Activated CD4-positive, alpha-beta T cell treated with anti-CD3 and anti-CD28 coated beads, Interleukin-2, amount 50 U/mL, for 1 hour (primary cell): ENCODE data around the gene SNAI1.

Experiments used
- DNase-seq: peaks from one replicate; pipeline ENCODE4 v3.0.0-alpha.2; 2020

SNAI1 gene

DNA sequence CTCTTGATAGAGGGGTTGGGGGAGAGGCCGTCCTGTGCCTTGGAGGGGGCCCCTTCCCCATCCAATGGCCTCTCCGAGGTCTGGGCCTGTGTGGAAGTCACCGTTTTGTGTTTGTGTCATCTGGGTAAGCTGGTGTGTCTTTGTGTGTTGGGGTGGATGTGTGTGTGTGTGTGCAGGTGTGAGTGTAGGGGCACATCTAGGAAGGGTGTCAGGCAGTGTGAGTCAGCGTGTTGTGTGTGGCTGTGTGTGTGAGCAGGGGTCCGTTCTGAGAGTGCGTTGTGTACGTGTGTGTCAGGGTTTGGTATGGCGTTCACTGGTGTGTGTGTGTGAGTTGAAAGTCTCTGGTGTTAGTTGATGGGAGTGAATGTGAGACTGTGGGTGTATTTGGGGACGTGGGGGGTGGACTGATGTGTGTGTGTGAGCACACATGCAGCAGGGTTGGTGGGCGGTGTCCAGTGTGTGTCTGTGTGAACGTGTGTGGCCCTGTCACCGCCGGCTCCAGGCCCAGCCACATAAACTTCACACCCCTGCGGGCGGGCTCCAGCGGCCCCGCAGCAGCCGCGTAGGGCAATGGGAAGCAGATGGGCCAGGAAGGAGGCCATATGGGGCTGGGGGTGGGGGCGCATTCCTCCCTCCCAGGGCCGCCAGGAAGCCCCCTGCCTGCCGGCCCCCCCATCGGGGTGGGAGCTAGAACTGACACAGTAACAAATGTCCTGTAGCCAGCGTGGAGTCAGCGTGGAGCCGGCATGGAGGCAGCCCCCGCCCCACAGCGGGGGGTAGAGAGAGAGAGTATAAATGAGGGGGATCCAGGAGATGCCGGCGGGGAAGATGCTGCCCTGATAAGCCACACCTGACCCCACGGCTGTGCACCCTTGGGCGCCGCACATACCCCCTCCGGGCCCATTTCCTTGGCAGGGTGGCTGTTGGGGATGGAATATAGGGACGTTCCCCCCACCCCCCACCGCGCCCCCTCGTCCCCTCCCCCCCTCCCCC lies 32.1 kb downstream of the SNAI1 start:
- no peak for DNase-seq

DNA sequence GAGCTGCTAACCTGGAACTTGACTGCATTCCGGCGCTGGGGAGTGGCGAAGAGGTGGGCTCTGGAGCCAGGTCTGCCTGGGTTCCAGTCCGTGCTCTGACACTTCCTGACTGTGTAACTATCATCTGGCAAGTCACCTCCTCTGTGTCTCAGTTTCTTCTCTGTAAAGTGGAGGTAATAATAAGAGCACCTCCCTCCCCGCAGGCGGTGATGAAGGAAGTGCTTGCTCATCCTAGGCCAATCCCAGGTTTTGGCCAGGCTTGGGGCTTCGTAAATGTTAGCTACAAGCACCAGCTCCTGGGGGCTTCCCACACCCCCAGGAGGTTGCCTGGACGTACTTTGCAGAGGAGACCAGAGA lies 32.8 kb downstream of the SNAI1 start:
- no peak for DNase-seq

DNA sequence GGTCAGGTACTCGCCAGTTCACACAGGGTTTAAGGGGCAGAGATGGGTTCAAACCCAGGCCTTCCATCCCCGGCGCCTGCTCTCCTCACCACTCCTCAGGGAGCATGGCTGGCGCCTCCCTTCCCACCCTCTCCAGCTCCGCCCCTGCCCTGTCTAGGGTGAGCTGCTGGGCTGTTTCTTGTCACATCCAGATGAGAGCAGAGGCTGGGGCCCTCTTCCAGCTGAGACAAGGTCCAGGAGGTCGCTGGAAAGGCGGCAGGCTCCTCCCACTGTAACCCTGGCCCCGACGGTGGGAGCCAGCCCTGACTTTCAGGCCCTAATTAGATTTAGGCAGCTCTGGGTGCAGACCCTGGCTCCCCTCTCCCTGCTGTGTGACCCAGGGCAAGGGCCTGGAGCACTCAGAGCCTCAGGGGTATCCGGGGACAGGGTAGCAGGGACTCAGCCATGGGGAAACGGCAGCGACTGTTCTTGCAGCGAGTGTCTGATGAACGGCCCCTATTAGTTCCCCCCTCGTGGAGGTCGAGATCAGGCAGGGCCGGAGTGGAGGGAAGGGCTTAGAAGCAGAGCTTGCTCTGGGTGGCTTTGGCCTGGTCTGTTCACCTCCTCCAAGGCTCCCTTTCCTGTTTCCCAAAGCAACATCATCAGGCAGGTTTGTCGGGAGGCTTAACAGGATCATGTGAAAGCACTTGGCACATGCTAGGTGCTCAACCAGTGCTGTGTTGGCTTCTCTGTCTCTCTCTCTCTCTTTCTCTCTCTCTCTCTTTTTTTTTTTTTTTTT lies 33.4 kb downstream of the SNAI1 start:
- DNase-seq: no peak

DNA sequence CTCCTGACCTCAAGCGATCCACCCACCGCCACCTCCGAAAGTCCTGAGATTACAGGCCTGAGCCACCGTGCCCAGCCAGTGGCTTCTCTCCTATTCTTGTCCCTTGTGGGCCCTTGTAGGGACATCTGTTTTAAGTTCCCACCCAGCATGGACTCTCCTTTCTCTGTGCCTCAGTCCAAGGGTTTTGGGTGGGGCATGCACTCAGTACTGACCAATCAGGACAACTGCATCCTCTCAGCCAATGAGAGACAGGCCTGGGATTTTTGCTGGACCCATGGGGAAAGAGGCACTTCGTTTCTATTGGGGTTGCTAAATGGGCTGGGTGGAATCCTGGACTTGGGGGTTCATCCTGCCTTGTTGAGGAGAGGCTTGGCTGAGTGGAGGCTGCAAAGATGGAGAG lies 34.4 kb downstream of the SNAI1 start:
- no peak for DNase-seq

DNA sequence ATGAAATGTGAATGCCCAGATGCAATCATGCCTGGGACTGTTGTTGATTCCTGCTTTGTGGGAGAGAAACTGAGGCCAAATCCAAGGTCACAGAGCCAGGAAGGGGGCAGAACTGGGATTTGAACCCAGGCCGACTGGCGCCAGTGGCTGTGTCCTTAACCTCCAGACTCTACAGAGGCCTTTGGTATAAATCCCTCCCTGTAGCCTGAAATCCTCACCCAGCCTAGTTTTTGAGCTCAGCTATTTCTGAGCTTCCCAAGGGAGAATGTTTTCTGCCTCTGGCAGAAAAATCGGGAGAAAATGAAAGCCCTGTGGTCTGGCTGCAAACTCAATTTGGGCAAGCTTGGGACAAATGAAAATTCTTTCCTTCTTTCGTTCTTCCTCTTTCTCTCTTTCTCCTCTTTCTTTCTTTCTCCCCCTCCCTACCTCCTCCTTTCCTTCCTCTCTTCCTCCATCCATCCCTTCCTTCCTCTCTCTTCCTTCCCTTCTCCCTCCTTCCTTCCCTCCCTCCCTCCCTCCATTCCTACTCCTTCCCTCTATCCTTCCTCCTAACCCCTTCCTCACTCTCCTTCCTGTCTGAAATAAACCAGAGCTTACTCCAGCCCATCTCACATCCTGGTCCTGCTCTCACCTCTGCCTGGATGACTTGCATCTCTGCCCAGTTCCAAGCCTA lies 34.9 kb downstream of the SNAI1 start:
- no peak for DNase-seq

DNA sequence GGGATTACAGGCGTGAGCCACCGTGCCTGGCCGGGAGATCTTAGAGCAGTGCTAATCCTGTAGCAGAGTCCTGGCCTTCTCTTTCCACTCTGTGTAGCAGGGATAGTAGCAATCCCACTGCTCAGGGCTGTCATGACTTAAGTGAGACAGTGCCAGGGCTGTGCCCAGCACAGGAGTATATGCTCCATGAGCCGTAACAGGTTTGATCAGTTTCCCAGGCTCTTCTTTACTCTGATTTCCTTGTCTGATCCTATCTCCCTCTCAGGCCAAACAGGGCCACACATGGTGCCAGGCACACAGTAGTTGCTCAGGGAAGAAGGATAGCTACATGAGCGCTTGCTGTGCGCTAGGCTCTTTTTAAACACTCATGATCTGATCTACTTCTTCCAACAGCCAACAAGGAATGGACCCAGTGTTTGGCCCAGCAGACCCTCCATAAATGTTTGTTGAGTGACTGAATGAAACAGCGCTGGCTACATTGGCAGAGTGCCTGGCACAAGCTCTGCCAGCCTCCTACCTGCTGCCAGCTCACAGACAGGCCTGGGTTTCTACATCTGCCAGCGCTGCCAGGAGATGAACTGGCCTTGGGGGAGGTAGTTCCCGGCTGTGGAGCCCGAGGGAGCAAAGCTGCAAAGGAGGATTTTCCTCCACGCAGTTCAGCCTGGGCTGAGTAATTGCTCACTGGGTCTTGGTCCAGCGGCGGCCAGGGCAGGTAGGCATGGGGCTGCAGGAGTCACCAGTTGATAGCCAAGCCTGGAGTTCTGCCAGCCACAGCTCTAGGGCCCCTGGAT lies 36.9 kb downstream of the SNAI1 start:
- DNase-seq: no peak

DNA sequence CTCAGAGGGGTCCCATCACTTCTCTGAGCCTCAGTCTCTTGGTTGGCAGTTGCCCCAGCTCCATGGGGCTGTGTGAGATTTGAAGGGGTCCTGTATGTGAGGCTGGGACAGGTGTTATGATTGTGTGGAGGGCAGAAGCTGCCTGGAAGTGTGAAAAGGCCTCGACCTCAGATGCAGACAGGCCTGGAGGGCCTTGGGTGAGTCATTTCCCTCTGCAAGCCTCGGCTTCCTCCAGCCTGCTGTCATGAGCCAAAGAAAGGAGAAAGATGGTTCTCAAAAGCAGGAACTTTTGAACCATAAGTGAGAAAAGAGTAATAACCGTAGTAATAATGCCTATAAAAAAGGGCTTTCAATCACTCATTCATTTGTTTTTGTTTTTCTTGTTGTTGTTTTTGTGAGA lies 37.5 kb downstream of the SNAI1 start:
- no peak for DNase-seq

DNA sequence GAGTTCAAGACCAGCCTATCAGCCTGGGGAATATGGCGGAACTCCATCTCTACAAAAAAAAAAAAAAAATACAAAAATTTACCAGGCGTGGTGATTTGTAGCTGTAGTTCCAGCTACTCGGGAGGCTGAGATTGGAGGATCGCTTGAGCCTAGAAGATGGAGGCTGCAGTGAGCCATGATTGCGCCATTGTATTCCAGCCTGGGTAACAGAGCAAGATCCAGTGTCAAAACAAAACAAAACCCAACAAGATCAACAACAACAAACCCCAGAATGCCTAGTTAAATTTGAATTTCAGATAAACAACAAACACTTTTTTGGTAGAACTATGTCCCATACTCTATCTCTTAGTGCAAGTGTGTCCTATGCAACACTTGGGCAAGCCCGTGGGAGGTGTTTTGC lies 39.9 kb downstream of the SNAI1 start:
- DNase-seq: no peak

DNA sequence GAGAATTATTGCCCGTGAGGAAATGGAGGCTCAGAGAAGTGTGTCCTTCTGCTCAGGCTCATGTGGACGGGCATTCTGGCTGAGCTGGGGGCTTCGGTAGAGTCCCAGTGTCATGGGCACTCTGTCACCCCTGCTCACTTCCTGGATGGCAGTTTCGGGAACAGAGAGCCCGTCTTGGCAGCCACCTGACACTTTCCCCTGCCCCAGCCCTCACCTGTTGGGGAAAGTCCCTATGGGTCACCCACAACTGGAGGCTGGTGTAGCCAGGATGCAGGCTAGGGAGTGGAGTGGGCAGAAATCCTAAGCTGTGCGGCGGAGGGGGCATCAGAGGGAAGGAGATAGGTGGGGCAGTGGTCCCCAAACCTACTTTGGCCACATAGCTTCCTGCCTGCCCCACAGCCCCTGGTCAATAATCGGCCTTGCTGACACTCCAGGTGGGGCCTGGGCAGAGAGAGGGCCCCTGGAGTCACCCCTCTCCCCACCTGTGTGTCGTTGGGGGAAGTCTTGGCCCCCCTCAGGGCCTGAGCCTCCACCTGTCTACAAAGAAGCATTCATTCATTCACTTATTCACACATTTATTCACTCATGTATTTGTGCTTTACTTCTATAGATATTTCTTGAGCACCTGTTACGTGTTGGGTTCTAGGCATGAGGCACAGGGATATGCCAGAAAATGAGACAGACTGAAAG lies 40.5 kb downstream of the SNAI1 start:
- no peak for DNase-seq

DNA sequence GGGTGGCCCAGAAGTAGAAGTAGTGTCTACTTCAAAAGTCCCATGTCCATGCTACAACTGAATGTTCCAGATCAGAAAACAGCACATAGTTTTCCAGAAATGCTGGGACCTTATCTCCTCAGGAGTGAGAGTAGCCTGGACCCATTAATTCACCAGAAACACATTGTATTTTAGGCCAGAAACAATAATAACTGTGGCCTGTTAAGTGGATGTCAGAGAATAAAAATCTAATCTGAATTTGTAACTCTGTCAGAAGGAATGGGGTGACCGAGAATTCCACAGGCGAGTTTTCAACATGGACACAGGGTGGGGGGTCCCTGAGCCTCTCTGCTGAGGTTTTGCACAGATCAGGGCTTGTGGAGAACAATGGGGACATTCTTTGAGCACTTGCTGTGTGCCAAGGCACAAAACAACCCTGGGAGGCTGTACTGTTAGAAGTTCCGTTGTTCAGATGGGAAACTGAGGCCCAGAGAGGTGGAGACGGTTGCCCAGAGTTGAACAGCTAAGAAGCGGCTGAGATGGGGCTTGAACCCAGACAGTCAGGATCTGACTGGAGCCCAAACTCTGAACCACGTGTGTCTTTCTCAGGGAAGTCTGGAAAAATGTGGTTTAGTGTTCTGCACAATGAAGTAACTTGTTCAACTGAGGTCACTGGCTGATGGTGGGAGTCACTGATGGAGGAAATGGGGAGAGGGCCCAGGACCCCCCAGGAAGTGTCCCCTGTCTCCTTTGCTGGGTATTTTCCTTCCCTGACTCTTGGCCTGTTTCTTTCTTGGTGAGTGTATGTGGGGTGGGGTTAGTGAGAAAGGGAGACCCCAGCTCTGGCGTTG lies 44.2 kb downstream of the SNAI1 start:
- DNase-seq: no peak

DNA sequence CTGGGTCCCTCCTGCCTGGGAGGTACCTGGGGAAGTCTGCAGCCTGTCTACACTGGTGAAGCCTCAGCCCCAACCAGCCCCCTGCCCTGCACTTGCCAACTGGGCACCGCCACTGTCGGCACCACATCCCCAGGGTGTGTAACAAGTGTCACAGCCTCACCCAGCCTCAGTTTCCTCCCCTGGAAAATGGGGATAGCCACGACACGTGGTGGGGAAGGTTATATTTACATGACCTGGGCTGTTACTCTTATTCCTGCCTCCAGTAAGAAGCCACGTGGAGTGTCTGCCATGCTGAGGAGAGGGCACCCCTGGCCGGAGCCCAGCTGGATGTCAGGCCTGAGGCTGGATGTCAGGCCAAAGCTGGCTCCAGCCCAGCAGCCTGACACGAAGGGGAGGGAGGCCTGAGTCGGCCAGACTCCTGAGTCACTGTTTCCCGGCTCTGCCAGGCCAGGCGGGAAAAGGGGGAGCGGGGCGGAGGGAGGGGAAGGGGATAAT lies 44.9 kb downstream of the SNAI1 start:
- no peak for DNase-seq

DNA sequence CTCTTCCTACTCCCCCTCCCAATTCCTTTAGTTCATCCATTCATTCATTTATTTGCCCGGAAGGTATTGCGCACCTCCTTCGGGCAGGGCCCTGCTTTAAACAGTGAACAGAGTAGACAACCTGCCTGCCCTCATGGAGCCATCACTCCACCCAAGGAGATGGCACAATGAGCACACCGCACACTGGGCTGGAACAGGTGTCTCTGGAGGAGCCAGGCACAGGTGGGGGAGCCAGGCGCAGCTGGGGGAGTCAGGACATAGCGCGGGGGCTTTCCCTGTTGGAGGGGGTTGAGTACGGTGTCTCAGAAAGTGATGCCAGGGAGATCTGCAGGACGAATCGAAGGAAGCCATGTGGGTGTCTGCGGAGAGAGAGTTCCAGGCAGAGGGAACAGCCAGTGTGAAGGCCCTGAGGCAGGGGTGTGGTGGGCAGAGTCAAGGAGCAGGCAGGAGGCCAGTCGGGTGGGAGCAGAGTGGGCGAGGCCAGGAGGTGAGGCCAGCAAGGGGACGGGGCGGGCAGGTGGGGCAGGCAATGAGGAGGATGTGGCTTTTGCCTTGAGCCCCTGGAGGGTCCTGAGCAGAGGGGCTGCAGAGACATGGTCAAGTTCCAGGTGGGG lies 46.4 kb downstream of the SNAI1 start:
- DNase-seq: no peak

DNA sequence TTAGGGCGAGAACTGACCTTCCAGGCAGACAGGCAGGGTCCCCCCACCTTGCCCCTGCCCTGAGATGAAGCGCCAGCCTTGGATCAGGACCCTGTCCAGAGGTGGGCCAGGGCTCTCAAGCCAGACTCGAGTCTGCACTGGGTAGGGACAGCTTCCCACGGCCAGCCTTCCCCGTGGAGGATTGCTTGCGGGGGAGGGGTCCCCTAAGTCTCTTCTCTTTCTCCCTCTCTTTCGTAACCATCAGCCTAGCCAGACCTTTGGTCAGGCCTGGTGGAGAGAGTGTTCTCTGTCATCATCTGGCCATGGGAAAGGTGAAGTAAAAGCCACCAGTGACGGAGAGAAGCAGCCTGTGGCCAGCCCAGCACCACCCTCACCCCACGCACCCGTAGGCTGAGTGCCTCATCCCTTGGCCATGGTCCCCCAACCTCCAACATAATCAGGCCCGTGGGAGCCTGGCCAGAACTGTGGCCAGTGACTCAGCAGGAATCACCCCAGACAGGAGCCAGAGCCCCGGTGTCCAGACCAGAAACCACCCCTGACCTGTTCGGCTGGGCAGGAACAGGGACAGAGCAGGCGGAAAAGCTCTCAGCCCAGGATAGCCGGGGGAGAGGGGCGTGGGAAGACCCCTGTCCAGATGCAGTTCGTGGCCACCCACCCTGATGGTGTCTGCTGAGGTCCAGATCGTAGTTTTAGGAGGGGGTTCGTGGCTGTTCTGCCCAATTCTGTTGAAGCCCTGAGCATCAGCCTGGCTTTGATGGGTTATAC lies 47.1 kb downstream of the SNAI1 start:
- no peak for DNase-seq

DNA sequence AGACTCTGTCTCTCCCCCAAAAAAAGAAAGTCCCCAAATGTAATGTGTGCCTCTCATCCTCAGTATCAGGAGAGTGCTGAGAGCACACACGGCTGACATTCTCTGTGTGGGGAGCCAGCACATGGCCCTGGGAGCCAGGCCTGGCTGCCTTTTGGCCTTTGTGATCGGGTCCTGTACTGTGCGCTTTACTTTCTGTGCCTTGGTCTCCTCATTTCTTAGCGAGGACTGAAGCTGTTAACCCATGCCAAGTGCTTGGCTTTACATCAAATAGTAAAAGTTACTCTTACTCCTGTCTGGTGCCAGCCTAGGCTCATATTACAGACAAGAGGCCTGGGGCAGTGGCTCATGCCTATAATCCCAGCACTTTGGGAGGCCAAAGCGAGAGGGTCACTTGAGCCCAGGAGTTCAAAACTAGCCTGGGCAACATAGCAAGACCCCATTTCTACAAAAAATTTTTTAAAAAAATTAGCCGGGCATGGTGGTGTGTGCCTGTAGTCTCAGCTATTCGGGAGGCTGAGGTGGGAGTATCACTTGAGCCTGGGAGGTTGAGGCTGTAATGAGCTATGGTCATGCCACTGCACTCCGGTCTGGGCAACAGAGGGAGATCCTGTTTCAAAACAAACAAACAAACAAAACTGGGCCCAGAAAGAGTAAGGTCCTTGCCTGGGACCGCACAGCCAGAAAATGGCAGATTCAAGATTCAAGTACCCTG lies 50.3 kb downstream of the SNAI1 start:
- DNase-seq: no peak

DNA sequence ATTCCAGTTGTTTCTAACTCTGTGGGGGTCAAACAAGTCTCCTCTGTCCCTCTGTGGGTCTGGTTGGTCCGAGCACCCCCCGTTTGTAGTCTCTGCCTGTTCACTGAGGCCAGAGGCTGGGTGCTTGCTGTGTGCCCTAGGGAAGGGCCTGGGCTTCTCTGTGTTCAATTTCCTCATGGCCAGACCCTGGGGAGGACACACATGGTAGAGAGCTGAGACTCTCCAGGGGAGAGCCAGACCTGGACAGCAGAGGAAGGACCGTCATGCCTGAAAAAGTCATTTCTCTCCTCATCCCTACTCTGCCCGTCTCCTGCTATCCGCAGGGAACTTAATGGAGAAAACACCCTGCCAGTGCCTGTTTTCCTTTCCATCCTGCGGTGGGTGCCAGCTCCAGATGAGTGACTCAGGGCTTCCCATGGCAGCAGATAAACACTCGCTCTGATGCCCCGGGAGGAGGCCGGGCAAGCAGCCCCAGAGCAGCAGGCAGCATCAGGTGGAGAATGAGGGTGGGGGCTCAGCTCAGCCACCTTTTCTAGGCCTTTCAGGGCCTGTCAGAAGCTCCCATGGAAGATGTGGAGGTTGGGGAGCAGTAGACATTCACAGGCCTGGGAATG lies 51.9 kb downstream of the SNAI1 start:
- DNase-seq: no peak

DNA sequence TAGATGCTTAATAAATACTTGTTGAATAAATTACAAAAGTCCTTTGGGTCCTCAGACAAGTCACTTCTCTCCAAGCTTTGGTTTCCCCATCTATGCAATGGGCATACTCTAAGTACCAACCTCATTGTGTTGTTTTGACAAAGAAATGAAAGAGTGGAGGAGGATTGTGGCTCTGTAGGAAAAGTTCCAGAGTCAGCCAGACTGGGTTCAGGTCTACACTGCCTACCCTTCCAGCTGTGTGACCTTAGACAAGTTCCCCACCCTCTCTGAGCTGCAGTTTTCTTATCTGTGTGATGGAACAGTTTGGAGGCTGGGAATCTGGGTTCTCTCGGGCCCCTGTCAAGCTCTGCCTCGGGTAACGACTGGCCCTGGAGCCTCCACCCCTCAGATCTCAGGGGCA lies 53.9 kb downstream of the SNAI1 start:
- no peak for DNase-seq

DNA sequence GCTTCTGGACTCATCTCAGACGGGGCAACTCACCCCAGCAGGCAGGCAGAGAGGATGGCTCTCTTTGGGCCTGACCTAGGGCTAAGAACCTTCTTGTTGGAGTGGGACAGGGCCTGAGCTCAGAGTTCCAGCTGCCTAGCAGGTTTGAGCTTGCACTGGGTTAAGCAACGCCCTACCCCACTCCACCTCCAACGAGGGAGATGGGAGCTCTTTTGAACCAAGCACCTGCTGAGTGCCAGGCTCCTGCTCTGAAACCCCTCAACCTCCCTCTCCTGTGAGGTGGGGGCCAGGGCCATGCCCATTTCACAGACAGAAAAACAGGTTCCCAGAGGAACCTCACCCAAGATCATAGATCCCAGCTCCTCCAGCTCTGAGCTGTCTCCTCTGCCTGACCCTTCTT lies 54.3 kb downstream of the SNAI1 start:
- no peak for DNase-seq

DNA sequence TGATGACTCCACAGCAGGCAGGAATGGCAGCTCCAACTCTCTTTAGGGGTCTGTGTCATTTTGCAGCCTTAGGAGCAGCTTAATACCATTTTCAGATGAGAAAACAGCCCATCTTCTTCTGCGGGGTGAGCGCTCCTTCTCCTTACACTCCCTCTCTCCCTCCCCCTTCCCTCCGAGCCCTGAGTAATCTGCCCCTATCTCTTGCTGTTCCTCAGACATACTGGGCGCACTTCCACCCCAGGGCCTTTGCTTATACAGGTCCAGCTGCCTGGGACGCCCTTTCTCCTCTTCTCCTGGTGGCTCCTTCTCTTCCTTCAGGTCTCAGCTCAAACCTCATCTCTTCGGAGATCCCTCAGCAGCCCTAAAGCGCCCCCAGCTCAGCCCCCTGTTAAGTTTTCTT lies 54.8 kb downstream of the SNAI1 start:
- DNase-seq: no peak

DNA sequence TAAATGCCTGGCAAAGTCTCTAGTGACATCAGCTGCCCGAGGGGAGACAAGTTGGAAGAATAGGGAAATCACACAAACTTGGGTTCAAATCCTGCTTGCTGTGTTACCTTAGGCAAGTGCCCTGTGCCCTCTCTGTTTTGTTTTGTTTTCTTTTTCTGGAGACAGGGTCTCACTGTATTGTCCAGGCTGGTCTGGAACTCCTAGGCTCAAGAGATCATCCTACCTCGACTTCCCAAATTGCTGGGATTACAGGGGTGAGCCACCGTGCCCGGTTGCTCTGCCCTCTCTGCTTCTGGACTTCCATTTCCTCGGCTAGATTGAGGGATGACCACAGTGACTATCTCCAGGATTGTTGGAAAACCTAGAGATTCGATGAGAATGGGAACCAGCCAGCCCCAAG lies 55.4 kb downstream of the SNAI1 start:
- DNase-seq: no peak
